NT2/D1 (cell line): ENCODE measurements around the gene ABCB9.

ENCODE experiments used
- SUZ12 ChIP-seq: IDR thresholded peaks from 2 replicates; pipeline ENCODE4 v1.6.1; 2011; ENCODE audit not compliant: insufficient read length, insufficient read depth; ENCODE audit errors: extremely low read depth
- YY1 ChIP-seq: IDR thresholded peaks from 2 replicates; pipeline ENCODE4 v1.6.1; 2011; ENCODE audit not compliant: insufficient read length, insufficient read depth
- ZNF274 ChIP-seq: IDR thresholded peaks from 2 replicates; pipeline ENCODE4 v1.6.1; 2011; ENCODE audit warnings: mild to moderate bottlenecking, low read depth, low read length

- TF ChIP-seq YY1 (no peak), SUZ12 (no peak), ZNF274 (no peak)
Observed at GRCh38 chr12:122949816-122950675, 16.2 kb downstream of the ABCB9 start.
